PC-3 (cell line): ENCODE results near the gene ZXDC.

ENCODE experiments used
- EZH2 ChIP-seq: fragments of 300-600 bp; sonication (generic); IDR thresholded peaks from one replicate; pipeline ENCODE4 v1.6.1; 2017; ENCODE audit warnings: antibody characterized with exemption, mild to moderate bottlenecking, low read length; ENCODE audit not compliant: unreplicated experiment
- EZH2phosphoT487 ChIP-seq: fragments of 300-600 bp; sonication (generic); IDR thresholded peaks from 2 replicates; pipeline ENCODE4 v1.6.1; 2018; ENCODE audit warnings: mild to moderate bottlenecking, antibody characterized with exemption, low read length, borderline replicate concordance
- TF ChIP-seq, protein P1 (sequence below): fragments of 300-600 bp; sonication (generic); conservative IDR thresholded peaks from 2 replicates; pipeline ENCODE4 v1.5.1; 2017; ENCODE audit warnings: antibody characterized with exemption, low read depth, mild to moderate bottlenecking, low read length

DNA sequence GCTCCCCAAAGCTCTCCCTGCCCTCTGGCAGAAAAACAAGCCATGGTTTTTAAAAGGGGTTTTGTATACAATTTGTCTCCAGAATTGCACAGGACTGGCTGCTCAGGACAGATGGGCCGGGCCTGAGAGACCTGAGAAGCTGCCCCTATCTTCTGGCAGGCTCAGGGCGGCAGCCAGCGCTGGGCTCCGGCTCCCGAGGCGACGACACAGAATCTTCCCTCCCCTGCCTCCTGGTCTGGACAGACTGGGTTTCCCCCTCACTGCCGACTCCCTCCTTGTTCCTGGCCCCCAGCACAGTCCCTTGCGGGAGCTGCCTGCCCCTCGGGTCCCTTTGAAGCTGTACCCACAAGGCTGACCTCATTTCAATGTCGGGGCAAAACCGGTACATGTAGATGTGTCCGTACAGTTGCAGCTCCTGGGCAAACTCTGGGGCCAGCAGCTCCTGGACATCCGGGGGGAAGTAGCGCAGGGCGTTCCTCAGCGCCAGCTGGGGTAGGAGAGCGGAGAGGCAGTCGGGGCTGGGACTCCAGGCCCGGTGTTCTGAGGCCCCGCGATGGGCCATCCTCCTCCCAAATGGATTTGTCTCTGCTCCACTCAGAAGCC is 34.7 kb upstream of the ZXDC start:
- TF ChIP-seq, protein P1, sequence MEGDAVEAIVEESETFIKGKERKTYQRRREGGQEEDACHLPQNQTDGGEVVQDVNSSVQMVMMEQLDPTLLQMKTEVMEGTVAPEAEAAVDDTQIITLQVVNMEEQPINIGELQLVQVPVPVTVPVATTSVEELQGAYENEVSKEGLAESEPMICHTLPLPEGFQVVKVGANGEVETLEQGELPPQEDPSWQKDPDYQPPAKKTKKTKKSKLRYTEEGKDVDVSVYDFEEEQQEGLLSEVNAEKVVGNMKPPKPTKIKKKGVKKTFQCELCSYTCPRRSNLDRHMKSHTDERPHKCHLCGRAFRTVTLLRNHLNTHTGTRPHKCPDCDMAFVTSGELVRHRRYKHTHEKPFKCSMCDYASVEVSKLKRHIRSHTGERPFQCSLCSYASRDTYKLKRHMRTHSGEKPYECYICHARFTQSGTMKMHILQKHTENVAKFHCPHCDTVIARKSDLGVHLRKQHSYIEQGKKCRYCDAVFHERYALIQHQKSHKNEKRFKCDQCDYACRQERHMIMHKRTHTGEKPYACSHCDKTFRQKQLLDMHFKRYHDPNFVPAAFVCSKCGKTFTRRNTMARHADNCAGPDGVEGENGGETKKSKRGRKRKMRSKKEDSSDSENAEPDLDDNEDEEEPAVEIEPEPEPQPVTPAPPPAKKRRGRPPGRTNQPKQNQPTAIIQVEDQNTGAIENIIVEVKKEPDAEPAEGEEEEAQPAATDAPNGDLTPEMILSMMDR: no peak
- TF ChIP-seq EZH2phosphoT487 (no peak), EZH2 (no peak)
